ENCODE results near the gene KCNS3.
"Not testable (repeated sequence)": the region's sequence is repeated elsewhere in the genome, so short reads cannot be mapped to it uniquely, and the experiment has no call there.

The KCNS3 gene

GRCh38 chr2:17951563-17951962 lies 73.1 kb downstream of the KCNS3 start:
- DNase-seq = no peak

GRCh38 chr2:17958466-17959092 lies 80.1 kb downstream of the KCNS3 start:
- DNase-seq = no peak

DNA sequence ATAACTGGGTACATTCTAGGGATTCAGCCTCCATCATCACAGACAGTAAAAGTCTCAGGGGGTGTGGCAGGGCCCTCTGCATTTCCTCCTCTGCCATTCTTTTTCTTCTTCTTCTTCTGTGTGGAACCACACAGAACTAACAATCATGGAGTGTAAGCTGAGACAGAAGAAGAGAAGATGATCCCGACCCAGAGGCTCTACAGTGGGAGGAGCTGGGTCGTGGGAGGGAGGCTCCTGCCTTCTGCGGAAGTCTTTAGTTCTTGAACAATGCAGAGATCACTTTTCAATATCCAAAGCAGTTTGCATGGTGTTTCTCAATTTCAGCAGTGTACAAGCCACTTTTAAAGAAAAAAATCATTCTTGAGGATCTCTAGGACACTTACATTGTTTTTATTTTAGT lies 80.9 kb downstream of the KCNS3 start:
- DNase-seq = no peak

DNA sequence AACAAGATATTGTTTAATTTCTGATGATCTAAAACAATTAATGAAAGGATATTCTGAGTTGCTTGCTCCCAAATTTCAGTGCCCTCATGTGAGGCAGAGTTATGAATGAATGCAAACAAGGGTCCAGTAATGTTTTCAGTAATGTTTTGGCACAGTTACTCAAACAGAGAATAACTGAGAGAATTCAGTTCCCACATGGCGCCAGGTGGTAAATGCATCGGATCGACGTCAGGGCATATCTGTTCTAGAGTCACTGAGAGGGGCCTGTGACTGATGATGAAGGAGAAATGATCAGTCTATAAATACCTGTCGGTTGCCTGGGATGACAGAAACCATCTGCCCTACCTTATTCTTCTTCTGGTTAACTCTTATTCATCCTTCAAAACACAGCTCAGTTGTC lies 81.4 kb downstream of the KCNS3 start:
- no peak for DNase-seq

GRCh38 chr2:17960925-17961324 lies 82.5 kb downstream of the KCNS3 start:
- no peak for DNase-seq

- no peak for DNase-seq
Measured at GRCh38 chr2:17961789-17962188, 83.3 kb downstream of the KCNS3 start.

GRCh38 chr2:17962876-17963275 lies 84.4 kb downstream of the KCNS3 start:
- DNase-seq = no peak

GRCh38 chr2:17963571-17963970 lies 85.1 kb downstream of the KCNS3 start:
- DNase-seq = not testable (repeated sequence)

DNA sequence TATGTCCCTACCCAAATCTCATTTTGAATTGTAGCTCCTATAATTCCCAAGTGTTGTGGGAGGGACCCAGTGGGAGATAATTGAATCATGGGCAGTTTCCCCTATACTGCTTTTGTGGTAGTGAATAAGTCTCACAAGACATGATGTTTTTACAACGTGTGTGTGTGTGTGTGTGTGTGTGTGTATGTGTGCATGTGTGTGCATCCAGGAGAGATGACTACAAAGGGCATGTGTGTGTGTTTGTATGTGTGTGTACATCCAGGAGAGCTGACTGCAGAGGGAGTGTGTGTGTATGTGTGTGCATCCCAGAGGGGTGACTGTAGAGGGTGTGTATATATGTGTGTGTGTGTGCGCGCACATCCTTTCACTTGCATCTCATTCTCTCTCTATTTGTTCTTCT lies 86.7 kb downstream of the KCNS3 start:
- DNase-seq = no peak

- no peak for DNase-seq
Measured at GRCh38 chr2:17966798-17967197, 88.3 kb downstream of the KCNS3 start.

DNA sequence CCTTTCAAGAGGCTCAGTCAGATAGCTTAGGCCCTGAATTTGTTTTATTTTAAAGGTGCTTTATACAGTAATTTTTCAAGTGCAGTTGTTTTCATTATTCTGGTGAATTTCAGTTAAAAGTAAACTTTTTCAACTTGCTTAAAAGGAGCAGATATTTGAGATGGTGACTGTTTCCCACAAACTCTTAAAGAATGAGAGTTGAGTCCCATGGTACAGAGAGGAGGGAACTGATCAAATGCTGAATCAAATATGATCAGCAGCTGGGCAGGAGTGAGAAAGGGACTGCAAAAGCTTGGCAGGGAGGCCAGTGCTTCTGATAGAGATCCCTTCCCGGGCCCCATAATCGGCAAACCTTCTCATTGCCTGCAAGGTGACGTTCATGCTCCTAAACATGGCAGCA lies 91.2 kb downstream of the KCNS3 start:
- DNase-seq = no peak

- DNase-seq = no peak
Measured at GRCh38 chr2:17971531-17972125, 93.2 kb downstream of the KCNS3 start.

DNA sequence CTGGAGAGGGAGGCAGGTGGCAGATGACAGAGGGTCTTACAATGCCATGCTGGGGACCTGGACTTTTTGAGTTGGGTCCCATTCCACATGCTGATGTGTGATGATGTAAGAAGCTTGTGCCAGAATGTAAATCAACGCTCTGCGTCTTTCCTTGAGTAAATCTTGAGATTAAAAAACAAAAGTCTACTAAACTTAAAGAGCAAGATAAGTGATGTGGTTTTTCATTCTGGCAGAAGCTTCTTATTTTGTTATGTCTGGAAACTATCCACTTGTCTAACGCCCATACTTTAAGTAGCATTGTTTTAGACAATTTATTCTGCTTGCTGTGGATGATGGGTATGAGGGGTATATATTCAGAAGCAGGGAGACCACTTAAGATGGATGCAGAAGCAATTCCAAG lies 94.5 kb downstream of the KCNS3 start:
- no peak for DNase-seq

DNA sequence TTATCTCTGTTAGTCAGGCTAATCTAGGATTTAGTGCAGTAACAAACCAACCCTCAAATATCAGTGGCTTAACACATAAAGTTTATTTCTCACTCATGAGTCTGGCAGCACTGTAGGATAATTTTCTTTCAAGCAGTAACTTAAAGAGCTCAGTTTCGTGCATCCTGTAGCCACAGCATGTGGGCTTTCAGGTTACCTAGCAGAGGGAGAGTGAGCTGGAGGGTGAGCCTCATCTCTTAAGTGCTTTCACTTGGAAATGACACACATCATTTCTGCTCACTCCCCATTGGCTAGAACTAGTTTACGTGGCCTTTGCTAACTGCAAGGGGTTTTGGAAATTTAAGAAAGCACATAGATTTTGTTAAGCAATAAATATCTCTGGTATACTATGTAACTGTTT lies 96.9 kb downstream of the KCNS3 start:
- DNase-seq = no peak

GRCh38 chr2:17976871-17977746 lies 98.6 kb downstream of the KCNS3 start:
- DNase-seq = no peak

GRCh38 chr2:17979707-17980106 lies 101.2 kb downstream of the KCNS3 start:
- DNase-seq = no peak

- no peak for DNase-seq
Measured at GRCh38 chr2:17981936-17982335, 103.5 kb downstream of the KCNS3 start.

All from activated CD4-positive, alpha-beta T cell treated with anti-CD3 and anti-CD28 coated beads, Interleukin-2, amount 50 U/mL, for 1 hour (primary cell).